ENCODE data around the gene PRPS2.

DNA sequence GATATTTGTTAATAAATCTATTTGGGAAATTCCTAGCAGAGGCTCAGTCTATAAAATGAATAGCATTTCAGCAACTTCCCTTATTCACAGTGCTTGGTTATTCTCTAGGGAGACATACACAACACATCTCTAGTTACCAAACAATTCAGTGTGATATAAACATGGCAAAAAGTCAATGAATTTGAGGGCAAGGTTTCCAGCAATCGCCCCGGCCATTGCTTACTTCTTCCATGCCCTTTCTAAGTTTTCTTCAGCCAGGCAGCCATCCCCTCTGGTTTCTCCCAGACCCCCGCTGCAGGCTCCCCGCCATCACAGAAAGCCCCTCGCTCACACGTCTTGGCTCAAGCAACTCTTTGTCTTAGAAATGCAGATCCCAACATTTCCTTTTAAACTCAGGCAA, 80.0 kb downstream of the PRPS2 start:
- TF ChIP-seq POLR2A (IDR thresholded peaks at IDR 0.05; ENCODE audit: low read depth, low read length) (no peak), POLR2AphosphoS5 (IDR thresholded peaks at IDR 0.05; ENCODE audit: low read depth, low read length) (no peak)

Data from GM12892 (cell line).